CD14-positive monocyte (primary cell): ENCODE data around the gene JMJD7. TPM values are rescaled to one million over a fixed set of nuclear protein-coding genes. Genes with fewer than 3 reads are reported as not detected.

Source experiments
- DNase-seq, 3 donors: peaks; one replicate each; pipeline ENCODE4 v3.0.0-alpha.2; 2011 to 2022
- H2AFZ ChIP-seq: 2 replicates; pipeline ENCODE4 v1.6.0; 2012; ENCODE audit warnings: mild to moderate bottlenecking, low read depth, low read length, inconsistent platforms; ENCODE audit not compliant: insufficient read depth, poor library complexity, severe bottlenecking
- H3K27ac ChIP-seq, 2 donors: 1 replicate in 1 of 2; 2 replicates in 1 of 2; pipeline ENCODE4 v1.5.1; 2012 to 2013; ENCODE audit warnings: low read length in 2 of 2, control low read depth in 1 of 2, inconsistent platforms in 1 of 2, low read depth in 1 of 2, mild to moderate bottlenecking in 1 of 2
- H3K27me3 ChIP-seq, 2 donors: one replicate each; pipeline versions ENCODE4 v1.6.0 to v1.6.1; 2011 to 2013; ENCODE audit warnings: low read length in 2 of 2; ENCODE audit not compliant: control insufficient read depth in 2 of 2, insufficient read depth in 2 of 2
- H3K36me3 ChIP-seq, 2 donors: replicated peaks in 1 of 2; 1 replicate in 1 of 2; 2 replicates in 1 of 2; pipeline versions ENCODE4 v1.5.1 to v1.6.1; 2012 to 2013; ENCODE audit warnings: low read length in 2 of 2, control low read depth in 1 of 2, inconsistent platforms in 1 of 2, mild to moderate bottlenecking in 1 of 2; ENCODE audit not compliant: insufficient read depth in 2 of 2, control insufficient read depth in 1 of 2
- H3K4me1 ChIP-seq, 2 donors: 1 replicate in 1 of 2; 2 replicates in 1 of 2; pipeline versions ENCODE4 v1.5.1 to v1.6.1; 2012 to 2013; ENCODE audit warnings: low read length in 2 of 2, control low read depth in 1 of 2, inconsistent platforms in 1 of 2, mild to moderate bottlenecking in 1 of 2, moderate library complexity in 1 of 2; ENCODE audit not compliant: insufficient read depth in 2 of 2, control insufficient read depth in 1 of 2
- H3K4me2 ChIP-seq: replicated peaks from 2 replicates; pipeline ENCODE3; 2012; ENCODE audit warnings: low read length, moderate library complexity, mild to moderate bottlenecking; ENCODE audit not compliant: poor library complexity, severe bottlenecking; ENCODE audit errors: extremely low read depth
- H3K4me3 ChIP-seq, 3 experiments: fragments of 200-600 bp in 1 of 3; sonication (generic) in 1 of 3; replicated peaks in 1 of 3; 1 replicate in 2 of 3; 2 replicates in 1 of 3; pipeline ENCODE4 v1.5.1; 2011 to 2013; ENCODE audit warnings: low read length in 3 of 3, mild to moderate bottlenecking in 3 of 3, control low read depth in 2 of 3, low read depth in 2 of 3, inconsistent platforms in 1 of 3, moderate library complexity in 1 of 3
- H3K79me2 ChIP-seq: 2 replicates; pipeline ENCODE4 v1.6.0; 2012; ENCODE audit warnings: mild to moderate bottlenecking, control low read depth, inconsistent platforms, low read length, moderate library complexity; ENCODE audit not compliant: insufficient read depth
- H3K9ac ChIP-seq: 2 replicates; pipeline ENCODE4 v1.6.0; 2017; ENCODE audit warnings: low read length, mild to moderate bottlenecking; ENCODE audit not compliant: insufficient read depth, poor library complexity, severe bottlenecking
- H3K9me3 ChIP-seq, 2 donors: replicated peaks in 1 of 2; 1 replicate in 1 of 2; 2 replicates in 1 of 2; pipeline versions ENCODE4 v1.5.1 to v1.6.1; 2012 to 2013; ENCODE audit warnings: low read length in 2 of 2, control low read depth in 1 of 2; ENCODE audit not compliant: control insufficient read depth in 1 of 2, insufficient read depth in 1 of 2
- H4K20me1 ChIP-seq: 2 replicates; pipeline ENCODE4 v1.6.0; 2012; ENCODE audit warnings: mild to moderate bottlenecking, low read length, control low read depth, moderate library complexity; ENCODE audit not compliant: insufficient read depth
- H3K27ac Mint-ChIP-seq, 7 donors: one replicate each; pipeline ENCODE4 v1.8.0; 2020; ENCODE audit warnings: mild to moderate bottlenecking in 7 of 7, mixed read lengths in 7 of 7, moderate library complexity in 6 of 7, inconsistent platforms in 2 of 7
- H3K27me3 Mint-ChIP-seq, 3 donors: one replicate each; pipeline ENCODE4 v1.8.0; 2021 to 2022; ENCODE audit warnings: low read depth in 3 of 3, mild to moderate bottlenecking in 3 of 3, mixed read lengths in 3 of 3, moderate library complexity in 3 of 3, inconsistent platforms in 1 of 3
- H3K36me3 Mint-ChIP-seq, 2 donors: one replicate each; pipeline ENCODE4 v1.8.0; 2020; ENCODE audit warnings: mixed read lengths in 2 of 2, inconsistent platforms in 1 of 2, mild to moderate bottlenecking in 1 of 2
- H3K4me1 Mint-ChIP-seq: one replicate; pipeline ENCODE4 v1.8.0; 2020; ENCODE audit warnings: mild to moderate bottlenecking, mixed read lengths
- H3K4me3 Mint-ChIP-seq, 2 donors: one replicate each; pipeline ENCODE4 v1.8.0; 2020; ENCODE audit warnings: mild to moderate bottlenecking in 2 of 2, mixed read lengths in 2 of 2, moderate library complexity in 1 of 2
- H3K9me3 Mint-ChIP-seq, 7 donors: one replicate each; pipeline ENCODE4 v1.8.0; 2020 to 2022; ENCODE audit warnings: mixed read lengths in 7 of 7, mild to moderate bottlenecking in 6 of 7, moderate library complexity in 6 of 7, inconsistent platforms in 2 of 7
- WGBS: methylation state at CpG from one replicate; pipeline ENCODE4 v1.1.5; 2013; ENCODE audit warnings: missing lambda C conversion rate; ENCODE audit not compliant: insufficient coverage; 5-methylcytosine and 5-hydroxymethylcytosine counted together
- intact Hi-C, 2 donors: fragments of 100-400 bp; cut with micrococcal nuclease; formaldehyde crosslinking; loops; one replicate each; pipeline versions ENCODE4 v1.15.0 to v1.15.1; 2023
- polyA plus RNA-seq, 3 donors: library from polyadenylated mRNA; depleted of rRNA in 1 of 3; unstranded in 2 of 3; stranded (reverse) in 1 of 3; fragments of 300-500 nt in 2 of 3; fragments of >200 nt in 1 of 3; fragmentation: Illumina TruSeq in 2 of 3; gene quantifications; 1 replicate in 2 of 3; 2 replicates in 1 of 3; pipeline ENCODE4 v1.2.3, GENCODE V29; 2012 to 2021
- TF ChIP-seq, protein P1 (sequence below): fragments of 200-600 bp; IDR thresholded peaks from one replicate; pipeline ENCODE4 v1.8.0; 2022; ENCODE audit warnings: antibody characterized with exemption, mild to moderate bottlenecking

JMJD7 gene
- polyA plus RNA-seq, 3 donors: 11.3 to 18.8 (median 15.2) TPM

DNA sequence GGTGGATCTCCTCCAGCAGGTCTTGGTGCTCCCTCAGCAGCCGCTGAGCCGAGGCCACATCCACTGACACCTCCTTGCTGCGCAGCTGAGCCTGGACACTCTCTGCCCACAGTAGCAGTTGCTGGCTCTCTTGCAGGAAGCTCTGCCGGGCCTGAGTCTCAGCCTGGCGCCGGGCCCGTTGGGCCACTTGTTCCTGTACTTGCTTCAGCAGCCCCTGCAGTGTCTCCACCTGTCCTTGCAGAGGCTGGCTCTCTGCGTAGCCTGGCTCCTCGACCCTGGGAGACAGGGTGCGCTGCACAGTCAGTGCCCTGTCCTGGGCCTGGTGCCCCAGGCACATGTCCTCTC is 50.4 kb downstream of the JMJD7 start:
- H3K4me1 Mint-ChIP-seq: peaks cover 8% of the 10 kb centered on the region
- intact Hi-C loops: no loop called here
- Histone ChIP-seq H3K4me3 (no peak overlapping the region), H3K4me2 (no peak overlapping the region), H3K9me3 (no peaks in the 10 kb centered on the region), H3K36me3 (no peaks in the 10 kb centered on the region), H3K9ac (no peak overlapping the region), H3K27ac (no peak overlapping the region), H4K20me1 (no peaks in the 10 kb centered on the region), H3K79me2 (no peaks in the 10 kb centered on the region), H3K27me3 (peaks cover 4 to 31% of the 10 kb centered on the region in 2 donors), H2AFZ (no peak overlapping the region), H3K4me1 (peaks cover 0 to 2% of the 10 kb centered on the region in 2 donors)
- TF ChIP-seq, protein P1, sequence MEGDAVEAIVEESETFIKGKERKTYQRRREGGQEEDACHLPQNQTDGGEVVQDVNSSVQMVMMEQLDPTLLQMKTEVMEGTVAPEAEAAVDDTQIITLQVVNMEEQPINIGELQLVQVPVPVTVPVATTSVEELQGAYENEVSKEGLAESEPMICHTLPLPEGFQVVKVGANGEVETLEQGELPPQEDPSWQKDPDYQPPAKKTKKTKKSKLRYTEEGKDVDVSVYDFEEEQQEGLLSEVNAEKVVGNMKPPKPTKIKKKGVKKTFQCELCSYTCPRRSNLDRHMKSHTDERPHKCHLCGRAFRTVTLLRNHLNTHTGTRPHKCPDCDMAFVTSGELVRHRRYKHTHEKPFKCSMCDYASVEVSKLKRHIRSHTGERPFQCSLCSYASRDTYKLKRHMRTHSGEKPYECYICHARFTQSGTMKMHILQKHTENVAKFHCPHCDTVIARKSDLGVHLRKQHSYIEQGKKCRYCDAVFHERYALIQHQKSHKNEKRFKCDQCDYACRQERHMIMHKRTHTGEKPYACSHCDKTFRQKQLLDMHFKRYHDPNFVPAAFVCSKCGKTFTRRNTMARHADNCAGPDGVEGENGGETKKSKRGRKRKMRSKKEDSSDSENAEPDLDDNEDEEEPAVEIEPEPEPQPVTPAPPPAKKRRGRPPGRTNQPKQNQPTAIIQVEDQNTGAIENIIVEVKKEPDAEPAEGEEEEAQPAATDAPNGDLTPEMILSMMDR: no peak
- no peak overlapping the region for H3K4me3 Mint-ChIP-seq
- H3K27me3 Mint-ChIP-seq: peaks cover 27 to 36% (median 30%) of the 10 kb centered on the region in 3 donors
- H3K9me3 Mint-ChIP-seq: peaks cover 0 to 5% (median 0%) of the 10 kb centered on the region in 7 donors
- H3K36me3 Mint-ChIP-seq: peaks cover 6 to 13% of the 10 kb centered on the region in 2 donors
- DNase-seq: no peak
- peak overlapping the region in 1 of 7 donors; percentile 32 for H3K27ac Mint-ChIP-seq
- WGBS: 97% methylated on average over 10 of the region's 10 CpGs

GRCh38 chr15:41879321-41879845 is 51.5 kb downstream of the JMJD7 start:
- H3K27me3 ChIP-seq: peaks cover 4 to 31% of the 10 kb centered on the region in 2 donors
- H3K27ac Mint-ChIP-seq: no peak overlapping the region
- peaks cover 6 to 13% of the 10 kb centered on the region in 2 donors for H3K36me3 Mint-ChIP-seq
- H3K27me3 Mint-ChIP-seq: peaks cover 25 to 36% (median 27%) of the 10 kb centered on the region in 3 donors
- H4K20me1 ChIP-seq: no peaks in the 10 kb centered on the region
- H3K9ac ChIP-seq: no peak overlapping the region
- TF ChIP-seq, protein P1: no peak
- no peak overlapping the region for H3K27ac ChIP-seq
- no peak overlapping the region for H3K4me3 Mint-ChIP-seq
- H3K79me2 ChIP-seq: no peaks in the 10 kb centered on the region
- no peak for DNase-seq
- WGBS: 90% methylated on average over 9 of the region's 10 CpGs
- peaks cover 0 to 2% of the 10 kb centered on the region in 2 donors for H3K4me1 ChIP-seq
- no peaks in the 10 kb centered on the region for H3K9me3 ChIP-seq
- no peaks in the 10 kb centered on the region for H3K36me3 ChIP-seq
- H3K4me3 ChIP-seq: no peak overlapping the region
- H3K9me3 Mint-ChIP-seq: peaks cover 0 to 5% (median 0%) of the 10 kb centered on the region in 7 donors
- H2AFZ ChIP-seq: no peak overlapping the region
- no peak overlapping the region for H3K4me2 ChIP-seq
- peaks cover 10% of the 10 kb centered on the region for H3K4me1 Mint-ChIP-seq
- intact Hi-C loops: no loop called here
